D341Med (cell line): ENCODE results near the gene TRIM22.
"Not testable (repeated sequence)": the region's sequence is repeated elsewhere in the genome, so short reads cannot be mapped to it uniquely, and the experiment has no call there.

ENCODE experiments used
- DNase-seq: peaks from one replicate; pipeline ENCODE4 v3.0.0; 2012; ENCODE audit warnings: low spot score

TRIM22 gene

GRCh38 chr11:5691238-5691963 is 1.8 kb downstream of the TRIM22 start:
- DNase-seq = not testable (repeated sequence)

GRCh38 chr11:5691964-5692361 is 2.4 kb downstream of the TRIM22 start:
- no peak for DNase-seq

GRCh38 chr11:5694642-5695041 is 5.1 kb downstream of the TRIM22 start:
- DNase-seq = no peak

GRCh38 chr11:5695580-5695979 is 6.0 kb downstream of the TRIM22 start:
- DNase-seq = no peak

- no peak for DNase-seq
These were observed 6.6 kb downstream of the TRIM22 start for GRCh38 chr11:5696210-5696609.

- no peak for DNase-seq
These were observed 8.7 kb downstream of the TRIM22 start for GRCh38 chr11:5698281-5698680.

GRCh38 chr11:5700421-5701054 is 10.9 kb downstream of the TRIM22 start:
- no peak for DNase-seq

- DNase-seq = no peak
These were observed 11.5 kb downstream of the TRIM22 start for GRCh38 chr11:5701055-5701577.

GRCh38 chr11:5703741-5704536 is 14.3 kb downstream of the TRIM22 start:
- no peak for DNase-seq

GRCh38 chr11:5705688-5706087 is 16.1 kb downstream of the TRIM22 start:
- DNase-seq = no peak

GRCh38 chr11:5712507-5712906 is 22.9 kb downstream of the TRIM22 start:
- no peak for DNase-seq

- no peak for DNase-seq
These were observed 24.1 kb downstream of the TRIM22 start for GRCh38 chr11:5713695-5714094.

GRCh38 chr11:5716518-5716917 is 26.9 kb downstream of the TRIM22 start:
- DNase-seq = not testable (repeated sequence)

GRCh38 chr11:5719703-5720495 is 30.3 kb downstream of the TRIM22 start:
- DNase-seq = no peak

GRCh38 chr11:5722622-5723021 is 33.0 kb downstream of the TRIM22 start:
- no peak for DNase-seq

GRCh38 chr11:5726351-5726750 is 36.8 kb downstream of the TRIM22 start:
- DNase-seq = no peak

- DNase-seq = no peak
These were observed 38.1 kb downstream of the TRIM22 start for GRCh38 chr11:5727691-5728090.

- DNase-seq = no peak
These were observed 46.8 kb downstream of the TRIM22 start, which contains the start of gene OR56B1 for GRCh38 chr11:5736396-5736795. OR56B1 (plus strand) TSS chr11:5736448; CDS start chr11:5736517, 69 bp downstream.

- DNase-seq = no peak
These were observed 47.5 kb downstream of the TRIM22 start for GRCh38 chr11:5737091-5737490.

- no peak for DNase-seq
These were observed 48.2 kb downstream of the TRIM22 start for GRCh38 chr11:5737670-5738392.

- DNase-seq = no peak
These were observed 48.8 kb downstream of the TRIM22 start for GRCh38 chr11:5738431-5738830.
